GM12878 (cell line): Measurements from ENCODE around the gene BTBD9. TPM values are rescaled to one million over a fixed set of nuclear protein-coding genes. Genes with fewer than 3 reads are reported as not detected.

Experiments
- ATAC-seq: fragments of 200-7000 bp; cut with Tn5 transposase; 3 replicates; pipeline ENCODE4 v1.9.1; 2020; ENCODE audit warnings: mild to moderate bottlenecking, moderate library complexity
- BruUV-seq: library from RNA; stranded (reverse); fragments of 400-500 nt; replicated peaks from 2 replicates; lab custom pipeline; 2021; lab: Mats Ljungman, UMichigan
- CTCF ChIA-PET: fragments of 300-600 bp; sonication (Branson Sonifier 250); formaldehyde crosslinking; extraction: SDS; loops from one replicate; lab custom pipeline; 2021; ENCODE audit warnings: inconsistent platforms; lab: Yijun Ruan, JAX
- POLR2A ChIA-PET: fragments of 350-600 bp; formaldehyde crosslinking; extraction: SDS; loops from one replicate; lab custom pipeline; 2021; ENCODE audit warnings: inconsistent platforms; lab: Charles Lee
- RAD21 ChIA-PET: fragments of 300-600 bp; sonication (Branson Sonifier 250); formaldehyde crosslinking; loops from one replicate; lab custom pipeline; 2023; ENCODE audit warnings: antibody characterized with exemption; ENCODE audit not compliant: unreplicated experiment; lab: Charles Lee
- SMC1A ChIA-PET: fragments of 300-600 bp; sonication (Branson Sonifier 250); formaldehyde crosslinking; loops from one replicate; lab custom pipeline; 2023; ENCODE audit not compliant: unreplicated experiment, uncharacterized antibody; lab: Charles Lee
- DNase-seq: peaks from one replicate; pipeline ENCODE4 v3.0.0-alpha.2; 2011; ENCODE audit warnings: low read depth, low spot score
- FAIRE-seq: peaks from 3 replicates; lab custom pipeline; 2011; peaks lifted over from hg19 to GRCh38; lab: Jason Lieb, UNC
- H2AFZ ChIP-seq: 2 replicates; pipeline ENCODE4 v1.6.0; 2011; ENCODE audit warnings: low read depth, low read length, control low read depth; ENCODE audit not compliant: control insufficient read depth
- H3K27ac ChIP-seq: 2 replicates; pipeline ENCODE4 v1.5.1; 2011; ENCODE audit warnings: control low read depth; ENCODE audit not compliant: control insufficient read depth, insufficient read depth
- H3K27me3 ChIP-seq, 2 experiments: replicated peaks in 1 of 2; 2 replicates each; pipeline versions ENCODE4 v1.6.0 to v1.6.1; 2011; ENCODE audit warnings: low read length in 1 of 2; ENCODE audit not compliant: control insufficient read depth in 2 of 2, insufficient read depth in 2 of 2
- H3K36me3 ChIP-seq, 2 experiments: 2 replicates each; pipeline ENCODE4 v1.5.1; 2011; ENCODE audit warnings: low read length in 1 of 2; ENCODE audit not compliant: control insufficient read depth in 2 of 2, insufficient read depth in 2 of 2
- H3K4me1 ChIP-seq: 2 replicates; pipeline ENCODE4 v1.6.1; 2011; ENCODE audit warnings: mild to moderate bottlenecking, low read length, moderate library complexity, mixed read lengths; ENCODE audit not compliant: control insufficient read depth, insufficient read depth
- H3K4me2 ChIP-seq: 2 replicates; pipeline ENCODE4 v1.6.0; 2011; ENCODE audit warnings: control low read depth; ENCODE audit not compliant: control insufficient read depth, insufficient read depth
- H3K4me3 ChIP-seq: fragments of 200-600 bp; sonication (generic); 2 replicates; pipeline ENCODE4 v1.5.1; 2016
- H3K79me2 ChIP-seq: 2 replicates; pipeline ENCODE4 v1.6.0; 2011; ENCODE audit warnings: low read length; ENCODE audit not compliant: control insufficient read depth, insufficient read depth
- H3K9ac ChIP-seq: 2 replicates; pipeline ENCODE4 v1.8.0; 2011; ENCODE audit warnings: low read length, control low read depth, mixed read lengths; ENCODE audit not compliant: control insufficient read depth, insufficient read depth
- H3K9me3 ChIP-seq: replicated peaks from 3 replicates; pipeline ENCODE4 v1.5.1; 2011; ENCODE audit warnings: mild to moderate bottlenecking, low read length; ENCODE audit not compliant: control insufficient read depth, insufficient read depth
- H4K20me1 ChIP-seq: 2 replicates; pipeline ENCODE4 v1.6.0; 2011; ENCODE audit not compliant: control insufficient read depth, insufficient read depth
- ATF7 ChIP-seq: fragments of 450-650 bp; IDR thresholded peaks from 2 replicates; pipeline ENCODE4 v1.6.1; 2016; ENCODE audit warnings: low read depth, mild to moderate bottlenecking
- FOS ChIP-seq: IDR thresholded peaks from 3 replicates; pipeline ENCODE4 v1.6.1; 2011; ENCODE audit warnings: borderline replicate concordance; ENCODE audit not compliant: insufficient read length; ENCODE audit errors: extremely low read depth
- FOXK2 ChIP-seq: fragments of 450-650 bp; IDR thresholded peaks from 2 replicates; pipeline ENCODE4 v1.6.1; 2017; ENCODE audit warnings: mild to moderate bottlenecking, moderate library complexity
- GABPA ChIP-seq: IDR thresholded peaks from 2 replicates; pipeline ENCODE4 v1.6.1; 2014; ENCODE audit warnings: antibody characterized with exemption, low read depth, mild to moderate bottlenecking, inconsistent platforms
- HCFC1 ChIP-seq: fragments of 150-350 bp; IDR thresholded peaks from 2 replicates; pipeline ENCODE4 v1.6.1; 2014; ENCODE audit warnings: low read length
- IKZF2 ChIP-seq, 2 experiments: fragments of 450-650 bp; IDR thresholded peaks; 2 replicates each; pipeline ENCODE4 v1.6.1; 2017; ENCODE audit warnings: mild to moderate bottlenecking in 2 of 2, moderate library complexity in 2 of 2
- MEF2A ChIP-seq: IDR thresholded peaks from 2 replicates; pipeline ENCODE4 v1.6.1; 2011; ENCODE audit warnings: low read depth, mild to moderate bottlenecking, low read length, moderate library complexity; ENCODE audit not compliant: insufficient read depth
- MYB ChIP-seq: fragments of 150-350 bp; IDR thresholded peaks from 2 replicates; pipeline ENCODE4 v1.6.1; 2014; ENCODE audit warnings: mild to moderate bottlenecking, low read depth, low read length, borderline replicate concordance
- SRF ChIP-seq, 2 experiments: IDR thresholded peaks; 2 replicates each; pipeline ENCODE4 v1.6.1; 2011; ENCODE audit warnings: low read depth in 2 of 2, low read length in 2 of 2, mild to moderate bottlenecking in 1 of 2, moderate library complexity in 1 of 2
- ZNF384 ChIP-seq: IDR thresholded peaks from 2 replicates; pipeline ENCODE4 v1.6.1; 2012; ENCODE audit warnings: low read depth, mild to moderate bottlenecking, low read length, improper control_type of control experiment, borderline replicate concordance
- WGBS: methylation state at CpG from one replicate; pipeline ENCODE4 v1.1.6; 2016; ENCODE audit warnings: low lambda C conversion rate; ENCODE audit not compliant: insufficient replicate concordance, insufficient coverage; ENCODE audit errors: missing lambda C conversion rate; 5-methylcytosine and 5-hydroxymethylcytosine counted together
- in situ Hi-C: fragments of 300-500 bp; cut with MboI; formaldehyde crosslinking; loops from 9 replicates; pipeline ENCODE4 v1.14.3; 2018; ENCODE audit warnings: mixed read lengths
- intact Hi-C: fragments of 100-400 bp; cut with micrococcal nuclease; formaldehyde crosslinking; loops from one replicate; pipeline ENCODE4 v1.14.2; 2022; ENCODE audit not compliant: unreplicated experiment
- polyA plus RNA-seq, 11 experiments: library from polyadenylated mRNA; depleted of rRNA in 4 of 11; unstranded in 6 of 11; stranded (reverse) in 5 of 11; fragments of >200 nt; fragmentation: Nextera tagmentation in 4 of 11; fragmentation: Illumina TruSeq in 1 of 11; extraction: Ambion mirVana in 4 of 11; extraction: Trizol in 1 of 11; gene quantifications; 1 replicate in 1 of 11; 2 replicates in 10 of 11; pipeline versions ENCODE4 v1.2.1 to v1.2.3, GENCODE V29; 2011 to 2016; ENCODE audit warnings: inconsistent platforms in 2 of 11, missing spikeins in 2 of 11, low read depth in 1 of 11
- total RNA-seq, 4 experiments: library from RNA; depleted of rRNA in 3 of 4; stranded (reverse); fragments of >200 nt in 3 of 4; fragmentation: Illumina TruSeq in 1 of 4; extraction: Trizol in 1 of 4; gene quantifications; 2 replicates each; pipeline versions ENCODE4 v1.2.1 to v1.2.3, GENCODE V29; 2013 to 2021
- TF ChIP-seq, protein P1 (sequence below): fragments of 450-650 bp; IDR thresholded peaks from 2 replicates; pipeline ENCODE4 v1.6.1; 2017; ENCODE audit warnings: low read depth, mild to moderate bottlenecking, moderate library complexity
- TF ChIP-seq, protein P2 (sequence below): fragments of 450-650 bp; IDR thresholded peaks from 2 replicates; pipeline ENCODE4 v1.6.1; 2016; ENCODE audit warnings: mild to moderate bottlenecking
- TF ChIP-seq, protein P3 (sequence below): fragments of 450-650 bp; IDR thresholded peaks from 2 replicates; pipeline ENCODE4 v1.6.1; 2014; ENCODE audit warnings: mild to moderate bottlenecking

BTBD9 gene
- total and polyA plus RNA-seq, 10 of the 15 experiments (the other 5 are each of a cell fraction or from before 2014, with no cell fraction given): 0.22 to 8.6 (median 4.6) TPM

DNA sequence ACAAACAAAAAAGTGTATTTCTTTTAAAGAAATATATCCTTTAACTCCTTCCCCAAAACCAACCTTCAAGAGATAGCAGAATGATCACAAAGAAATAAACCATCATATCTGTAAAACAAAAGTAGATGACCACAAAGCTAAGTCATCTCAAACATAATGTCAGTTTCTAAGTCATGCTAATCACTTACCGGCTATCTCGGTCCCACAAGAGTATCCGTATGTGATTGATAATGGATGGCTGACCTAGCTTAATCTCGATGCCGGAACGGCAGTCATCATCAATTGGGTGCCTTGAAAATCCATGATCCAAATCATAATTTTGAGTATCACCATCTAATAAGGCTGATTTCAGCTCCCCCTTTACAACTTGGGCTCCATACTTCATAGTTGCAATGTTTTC lies 59.7 kb downstream of the BTBD9 start:
- Histone ChIP-seq H3K27ac (no peak overlapping the region), H3K36me3 (no peaks in the 10 kb centered on the region), H3K9ac (no peak overlapping the region), H4K20me1 (no peaks in the 10 kb centered on the region), H3K4me2 (no peak overlapping the region), H3K4me1 (no peaks in the 10 kb centered on the region), H2AFZ (no peak overlapping the region), H3K9me3 (no peaks in the 10 kb centered on the region), H3K79me2 (no peaks in the 10 kb centered on the region), H3K4me3 (no peak overlapping the region), H3K27me3 (no peaks in the 10 kb centered on the region)
- ATAC-seq (no peak), FAIRE-seq (no peak), DNase-seq (no peak)
- in situ Hi-C loops: no loop called here
- ChIA-PET SMC1A (interaction anchor here (0.8 to 1.3 kb wide), 2 partner anchors 8 to 10 kb away, joined by 4 to 5 read pairs; no protein-coding TSS in a partner anchor), RAD21 (no interaction called here), CTCF (interaction anchor here (2.0 kb wide), 1 partner anchor 9 kb away, joined by 5 read pairs; no protein-coding TSS in a partner anchor), POLR2A (interaction anchor here (0.5 kb wide), 1 partner anchor 671 kb away, joined by 5 read pairs; no protein-coding TSS in a partner anchor)
- 98% methylated on average over 6 of the region's 6 CpGs for WGBS
- intact Hi-C loops: no loop called here
- no TSS peak for BruUV-seq
- no peak for TF ChIP-seq FOS
- no peak for TF ChIP-seq IKZF2 (IDR thresholded peaks at IDR 0.05)
- TF ChIP-seq, protein P1, sequence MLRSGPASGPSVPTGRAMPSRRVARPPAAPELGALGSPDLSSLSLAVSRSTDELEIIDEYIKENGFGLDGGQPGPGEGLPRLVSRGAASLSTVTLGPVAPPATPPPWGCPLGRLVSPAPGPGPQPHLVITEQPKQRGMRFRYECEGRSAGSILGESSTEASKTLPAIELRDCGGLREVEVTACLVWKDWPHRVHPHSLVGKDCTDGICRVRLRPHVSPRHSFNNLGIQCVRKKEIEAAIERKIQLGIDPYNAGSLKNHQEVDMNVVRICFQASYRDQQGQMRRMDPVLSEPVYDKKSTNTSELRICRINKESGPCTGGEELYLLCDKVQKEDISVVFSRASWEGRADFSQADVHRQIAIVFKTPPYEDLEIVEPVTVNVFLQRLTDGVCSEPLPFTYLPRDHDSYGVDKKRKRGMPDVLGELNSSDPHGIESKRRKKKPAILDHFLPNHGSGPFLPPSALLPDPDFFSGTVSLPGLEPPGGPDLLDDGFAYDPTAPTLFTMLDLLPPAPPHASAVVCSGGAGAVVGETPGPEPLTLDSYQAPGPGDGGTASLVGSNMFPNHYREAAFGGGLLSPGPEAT: no peak
- TF ChIP-seq, protein P2, sequence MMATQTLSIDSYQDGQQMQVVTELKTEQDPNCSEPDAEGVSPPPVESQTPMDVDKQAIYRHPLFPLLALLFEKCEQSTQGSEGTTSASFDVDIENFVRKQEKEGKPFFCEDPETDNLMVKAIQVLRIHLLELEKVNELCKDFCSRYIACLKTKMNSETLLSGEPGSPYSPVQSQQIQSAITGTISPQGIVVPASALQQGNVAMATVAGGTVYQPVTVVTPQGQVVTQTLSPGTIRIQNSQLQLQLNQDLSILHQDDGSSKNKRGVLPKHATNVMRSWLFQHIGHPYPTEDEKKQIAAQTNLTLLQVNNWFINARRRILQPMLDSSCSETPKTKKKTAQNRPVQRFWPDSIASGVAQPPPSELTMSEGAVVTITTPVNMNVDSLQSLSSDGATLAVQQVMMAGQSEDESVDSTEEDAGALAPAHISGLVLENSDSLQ: no peak
- TF ChIP-seq MEF2A: no peak
- TF ChIP-seq MYB: no peak
- no peak for TF ChIP-seq ATF7
- TF ChIP-seq FOXK2: no peak
- no peak for TF ChIP-seq HCFC1
- no peak for TF ChIP-seq ZNF384
- TF ChIP-seq, protein P3, sequence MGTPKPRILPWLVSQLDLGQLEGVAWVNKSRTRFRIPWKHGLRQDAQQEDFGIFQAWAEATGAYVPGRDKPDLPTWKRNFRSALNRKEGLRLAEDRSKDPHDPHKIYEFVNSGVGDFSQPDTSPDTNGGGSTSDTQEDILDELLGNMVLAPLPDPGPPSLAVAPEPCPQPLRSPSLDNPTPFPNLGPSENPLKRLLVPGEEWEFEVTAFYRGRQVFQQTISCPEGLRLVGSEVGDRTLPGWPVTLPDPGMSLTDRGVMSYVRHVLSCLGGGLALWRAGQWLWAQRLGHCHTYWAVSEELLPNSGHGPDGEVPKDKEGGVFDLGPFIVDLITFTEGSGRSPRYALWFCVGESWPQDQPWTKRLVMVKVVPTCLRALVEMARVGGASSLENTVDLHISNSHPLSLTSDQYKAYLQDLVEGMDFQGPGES: no peak
- no peak for TF ChIP-seq SRF (IDR thresholded peaks at IDR 0.05; ENCODE audit: low read depth in 2 of 2, low read length in 2 of 2)
- TF ChIP-seq GABPA: no peak
